Measurements from ENCODE around the gene ZDHHC22.
A peak's percentile ranks its signal among the peaks of the same experiment; 100 is the strongest.
"Not testable (repeated sequence)": the region's sequence is repeated elsewhere in the genome, so short reads cannot be mapped to it uniquely, and the experiment has no call there.

ZDHHC22 gene

DNA sequence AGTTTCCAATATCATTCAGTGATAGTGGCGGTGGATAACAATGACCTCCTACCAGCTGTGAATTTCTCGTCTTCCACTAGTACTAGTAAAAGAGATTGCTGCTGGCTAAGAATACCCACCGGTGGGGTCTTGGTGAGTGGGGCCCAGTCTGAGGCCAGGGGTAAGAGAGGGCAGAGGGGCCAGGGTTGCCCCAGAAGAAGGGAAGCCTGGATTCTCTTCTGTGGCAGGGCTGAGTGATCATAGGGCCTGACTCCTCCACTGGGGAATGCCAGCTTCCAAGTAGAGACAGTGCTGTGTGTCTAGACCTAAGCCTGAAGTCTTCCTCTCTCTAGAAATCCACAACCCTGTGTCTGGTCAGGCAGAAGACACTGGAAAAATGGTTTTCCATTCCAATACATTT, 34.3 kb upstream of the ZDHHC22 start:
- H3K4me1 Mint-ChIP-seq = peaks cover 1 to 6% of the 10 kb centered on the region in 2 donors
- H3K9me3 Mint-ChIP-seq = peaks cover 1 to 2% of the 10 kb centered on the region in 2 donors
- DNase-seq = no peak
- peaks cover 19 to 24% of the 10 kb centered on the region in 2 donors for H3K27me3 Mint-ChIP-seq
- no peak for ATAC-seq (replicated peaks)
- H3K4me3 Mint-ChIP-seq = no peak overlapping the region
- no peak overlapping the region for H3K27ac Mint-ChIP-seq
- H3K36me3 Mint-ChIP-seq = no peaks in the 10 kb centered on the region

DNA sequence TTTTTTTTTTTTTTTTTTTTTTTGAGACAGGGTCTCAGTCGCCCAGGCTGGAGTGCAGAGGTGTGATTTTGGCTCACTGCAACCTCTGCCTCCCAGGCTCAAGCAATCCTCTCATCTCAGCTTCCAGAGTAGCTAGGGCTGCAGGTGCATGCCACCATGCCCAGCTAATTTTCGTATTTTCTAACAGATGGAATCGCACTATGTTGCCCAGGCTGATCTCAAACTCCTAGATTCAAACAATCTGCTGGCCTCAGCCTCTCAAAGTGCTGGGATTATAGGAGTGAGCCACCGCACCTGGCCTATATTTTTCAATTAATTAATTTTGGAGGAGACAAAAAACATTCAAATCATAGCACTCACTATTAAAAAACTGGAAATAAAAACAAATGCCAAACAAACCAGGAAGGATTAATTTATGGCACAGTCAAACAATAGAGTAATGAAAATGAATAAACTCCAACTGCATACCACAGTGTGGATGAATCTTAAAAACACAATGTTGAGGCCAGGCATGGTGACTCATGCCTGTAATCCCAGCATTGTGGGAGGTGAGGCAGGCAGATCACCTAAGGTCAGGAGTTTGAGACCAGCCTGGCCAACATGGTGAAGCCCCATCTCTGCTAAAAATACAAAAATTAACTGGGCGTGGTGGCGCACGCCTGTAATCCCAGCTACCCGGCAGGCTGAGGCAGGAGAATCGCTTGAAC, 32.5 kb upstream of the ZDHHC22 start:
- not testable (repeated sequence) for DNase-seq; H3K4me1 Mint-ChIP-seq; H3K4me3 Mint-ChIP-seq; H3K27ac Mint-ChIP-seq; ATAC-seq (replicated peaks); H3K36me3 Mint-ChIP-seq
- Mint-ChIP-seq H3K9me3 (peaks cover 8 to 11% of the 10 kb centered on the region in 2 donors), H3K27me3 (peaks cover 19 to 21% of the 10 kb centered on the region in 2 donors)

DNA sequence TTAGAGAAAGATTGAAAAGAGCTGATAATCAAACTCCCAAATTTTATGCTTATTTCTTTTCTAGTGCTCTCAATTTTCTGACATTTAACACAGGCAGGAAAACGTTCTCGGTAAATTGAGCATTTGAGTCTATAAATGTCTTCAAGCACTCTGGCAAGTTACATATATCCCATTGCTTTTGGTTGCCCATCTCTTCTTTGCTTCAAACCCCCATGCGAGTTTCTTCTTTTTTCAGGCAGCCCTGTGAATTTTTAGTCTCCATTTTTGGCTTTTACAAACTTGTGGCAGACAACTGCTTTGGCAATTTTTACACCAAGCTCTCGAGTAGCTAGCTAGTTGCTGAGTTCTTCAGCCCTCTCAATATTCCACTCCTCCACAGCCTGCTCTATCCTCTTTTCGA, 31.3 kb upstream of the ZDHHC22 start:
- H3K36me3 Mint-ChIP-seq = peaks cover 0 to 7% of the 10 kb centered on the region in 2 donors
- H3K4me3 Mint-ChIP-seq = no peak overlapping the region
- DNase-seq = no peak
- ATAC-seq (replicated peaks) = no peak
- no peak overlapping the region for H3K27ac Mint-ChIP-seq
- peaks cover 17 to 30% of the 10 kb centered on the region in 2 donors for H3K27me3 Mint-ChIP-seq
- no peaks in the 10 kb centered on the region for H3K4me1 Mint-ChIP-seq
- peaks cover 11 to 12% of the 10 kb centered on the region in 2 donors for H3K9me3 Mint-ChIP-seq

DNA sequence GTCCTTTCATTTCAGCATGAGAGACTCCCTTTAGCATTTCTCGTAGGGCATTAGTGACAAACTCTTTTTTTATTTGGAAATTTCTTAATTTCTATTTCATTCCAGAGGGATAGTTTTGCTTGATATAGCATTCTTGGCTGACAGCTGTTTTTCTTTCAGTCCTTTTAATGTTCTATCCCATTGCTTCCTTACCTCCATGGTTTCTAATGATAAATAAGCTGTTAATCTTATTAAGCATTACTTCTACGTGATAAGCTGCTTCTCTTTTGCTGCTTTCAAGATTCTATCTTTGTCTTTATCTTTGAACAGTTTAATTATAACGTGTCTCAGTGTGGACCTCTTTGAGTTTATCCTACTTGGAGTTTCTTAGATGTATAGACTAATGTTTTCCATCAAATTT, 28.5 kb upstream of the ZDHHC22 start:
- H3K27me3 Mint-ChIP-seq = peaks cover 19 to 31% of the 10 kb centered on the region in 2 donors
- no peak overlapping the region for H3K4me3 Mint-ChIP-seq
- peaks cover 0 to 7% of the 10 kb centered on the region in 2 donors for H3K36me3 Mint-ChIP-seq
- H3K9me3 Mint-ChIP-seq = peaks cover 11 to 12% of the 10 kb centered on the region in 2 donors
- no peak for DNase-seq
- no peak overlapping the region for H3K27ac Mint-ChIP-seq
- ATAC-seq (replicated peaks) = no peak
- H3K4me1 Mint-ChIP-seq = no peaks in the 10 kb centered on the region

DNA sequence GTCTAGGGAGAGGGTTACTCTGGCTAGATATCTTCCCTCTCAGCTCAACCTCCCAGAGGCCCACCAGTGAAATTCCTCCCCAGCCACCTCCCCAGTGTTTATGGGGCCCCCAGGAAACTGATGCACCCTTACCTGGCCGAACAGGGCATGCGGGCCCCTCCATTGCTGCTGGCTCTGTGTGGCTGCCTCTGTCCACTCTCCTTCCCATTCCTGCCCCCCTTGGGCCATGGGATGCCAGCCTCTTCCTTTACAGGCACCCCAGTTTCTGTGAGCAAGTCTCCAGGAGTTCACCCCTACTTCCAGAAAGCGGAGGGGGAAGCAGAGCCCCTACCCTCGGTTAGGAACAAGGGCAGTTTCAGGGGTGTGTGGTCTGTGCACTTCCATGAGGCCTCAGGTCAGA, 19.4 kb upstream of the ZDHHC22 start:
- H3K27ac Mint-ChIP-seq = no peak overlapping the region
- H3K9me3 Mint-ChIP-seq = no peaks in the 10 kb centered on the region
- no peaks in the 10 kb centered on the region for H3K4me1 Mint-ChIP-seq
- no peak overlapping the region for H3K4me3 Mint-ChIP-seq
- no peak for DNase-seq
- peaks cover 43 to 45% of the 10 kb centered on the region in 2 donors for H3K27me3 Mint-ChIP-seq
- no peaks in the 10 kb centered on the region for H3K36me3 Mint-ChIP-seq
- ATAC-seq (replicated peaks) = no peak

DNA sequence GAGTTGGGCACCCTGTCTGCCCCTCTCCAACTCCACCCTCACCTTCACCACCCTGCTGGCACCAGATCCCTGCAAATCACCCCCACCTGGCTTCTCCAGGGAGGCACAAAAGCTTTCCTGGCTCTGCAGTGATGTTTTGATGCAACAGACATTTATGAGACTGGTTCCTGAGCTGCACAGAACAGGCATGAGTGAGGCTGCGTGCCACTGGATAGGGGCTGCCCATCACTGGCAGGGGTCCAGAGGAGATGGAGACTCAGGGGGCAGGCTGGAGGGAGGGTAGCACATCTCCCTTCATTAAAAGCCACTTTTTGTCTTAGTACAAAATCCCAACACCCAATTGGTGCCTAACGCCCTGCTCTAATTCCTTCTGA, 17.3 kb upstream of the ZDHHC22 start:
- H3K27me3 Mint-ChIP-seq = peaks cover 62 to 67% of the 10 kb centered on the region in 2 donors
- H3K36me3 Mint-ChIP-seq = no peaks in the 10 kb centered on the region
- ATAC-seq (replicated peaks) (no peak), DNase-seq (no peak)
- no peaks in the 10 kb centered on the region for H3K9me3 Mint-ChIP-seq
- no peak overlapping the region for H3K4me3 Mint-ChIP-seq
- H3K27ac Mint-ChIP-seq = no peak overlapping the region
- H3K4me1 Mint-ChIP-seq = no peaks in the 10 kb centered on the region

DNA sequence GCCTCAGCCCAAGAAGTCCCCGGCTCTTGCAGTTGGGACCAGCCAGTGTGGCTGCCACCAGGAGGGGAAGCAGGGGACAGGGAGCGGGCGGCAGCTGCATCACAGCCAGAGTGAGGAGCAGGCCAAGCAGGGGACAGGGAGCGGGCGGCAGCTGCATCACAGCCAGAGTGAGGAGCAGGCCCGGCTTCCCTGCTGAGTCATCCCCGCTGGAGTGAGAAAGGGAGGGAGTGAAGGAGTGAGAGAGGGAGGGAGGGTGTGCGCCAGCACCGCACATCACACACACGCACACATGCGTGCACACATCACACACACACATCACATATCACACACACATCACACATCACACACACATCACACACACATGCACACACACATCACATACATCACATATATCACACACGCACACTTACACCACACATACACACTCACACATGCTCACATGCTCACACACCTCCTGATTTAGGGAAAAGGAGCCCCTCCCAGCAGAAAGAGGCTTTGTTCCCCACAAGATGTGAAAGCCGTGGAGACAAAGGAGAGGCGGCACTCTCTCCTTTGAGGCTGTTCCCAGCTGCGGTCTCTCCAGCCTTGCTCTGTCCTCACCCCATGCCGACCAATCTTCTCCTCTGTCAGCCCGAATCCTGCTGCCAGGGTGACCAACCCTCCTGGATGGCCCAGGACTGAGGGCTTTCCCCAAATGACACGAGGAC, 16.7 kb upstream of the ZDHHC22 start:
- Mint-ChIP-seq H3K9me3 (no peaks in the 10 kb centered on the region), H3K27ac (no peak overlapping the region), H3K27me3 (peaks cover 65 to 71% of the 10 kb centered on the region in 2 donors), H3K36me3 (no peaks in the 10 kb centered on the region), H3K4me1 (no peaks in the 10 kb centered on the region), H3K4me3 (no peak overlapping the region)
- DNase-seq (no peak), ATAC-seq (replicated peaks) (no peak)

DNA sequence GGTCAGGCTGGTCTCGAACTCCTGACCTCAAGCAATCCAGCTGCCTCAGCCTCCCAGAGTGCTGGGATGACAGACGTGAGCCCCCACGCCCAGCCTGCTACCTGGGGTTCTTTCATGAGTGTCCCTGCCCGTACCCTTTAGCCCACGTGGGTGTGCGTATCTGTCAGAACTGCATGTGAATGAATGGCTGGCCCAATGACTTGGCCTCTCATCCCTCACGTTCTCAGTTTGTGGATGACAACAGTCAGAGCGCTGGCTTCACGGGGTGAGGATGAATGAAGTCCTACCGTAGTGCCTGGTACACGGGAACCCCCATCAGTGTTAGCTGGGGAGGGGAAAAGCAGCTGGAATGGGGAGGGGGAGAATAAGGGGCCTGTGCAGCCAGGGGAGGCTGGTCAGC, 16.1 kb upstream of the ZDHHC22 start:
- DNase-seq = no peak
- Mint-ChIP-seq H3K4me1 (no peaks in the 10 kb centered on the region), H3K4me3 (no peak overlapping the region), H3K27ac (no peak overlapping the region), H3K27me3 (peaks cover 65 to 76% of the 10 kb centered on the region in 2 donors), H3K36me3 (no peaks in the 10 kb centered on the region), H3K9me3 (no peaks in the 10 kb centered on the region)
- ATAC-seq (replicated peaks) = no peak

DNA sequence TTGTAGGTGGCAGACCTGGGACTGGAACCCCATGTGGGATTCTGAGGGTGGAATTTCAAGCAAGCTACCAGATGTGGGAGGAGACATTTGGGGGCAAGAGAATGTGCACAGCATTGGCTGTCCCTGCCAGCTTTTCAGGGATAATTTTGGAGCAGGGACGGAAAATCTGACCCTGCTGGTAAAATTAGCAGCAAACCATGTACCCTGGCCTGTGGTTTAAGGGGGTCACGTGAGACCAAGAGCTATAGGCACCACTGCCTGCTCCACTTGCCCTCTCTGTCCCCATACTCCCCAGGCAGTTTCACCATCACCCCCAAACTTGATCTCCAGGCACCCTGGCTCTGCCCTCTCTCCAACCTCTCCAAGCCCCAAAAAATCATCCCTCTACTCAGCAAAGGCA, 13.5 kb upstream of the ZDHHC22 start:
- H3K9me3 Mint-ChIP-seq = no peaks in the 10 kb centered on the region
- no peak for ATAC-seq (replicated peaks)
- peaks cover 51 to 78% of the 10 kb centered on the region in 2 donors for H3K27me3 Mint-ChIP-seq
- no peak overlapping the region for H3K27ac Mint-ChIP-seq
- H3K4me1 Mint-ChIP-seq = peaks cover 0 to 2% of the 10 kb centered on the region in 2 donors
- H3K36me3 Mint-ChIP-seq = no peaks in the 10 kb centered on the region
- no peak for DNase-seq
- no peak overlapping the region for H3K4me3 Mint-ChIP-seq

DNA sequence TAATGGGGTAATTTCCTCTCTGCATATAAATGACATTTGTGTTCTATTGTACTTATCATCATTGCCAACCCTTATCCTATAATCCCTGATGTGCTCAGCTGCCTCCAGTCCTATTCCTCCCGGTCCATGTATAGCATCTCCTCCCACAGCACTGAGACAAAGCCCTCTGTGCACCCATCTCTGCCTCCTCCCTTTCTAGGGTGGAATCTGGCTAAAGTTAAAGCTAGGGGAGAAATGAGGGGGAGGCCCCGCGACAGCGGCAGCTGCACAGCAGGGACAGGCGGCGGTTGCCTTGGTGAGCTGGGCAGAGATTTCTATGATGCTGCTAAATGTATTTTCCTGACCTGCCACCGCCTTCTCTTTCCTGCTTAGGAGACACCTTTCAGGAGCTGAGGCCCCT, 12.8 kb upstream of the ZDHHC22 start:
- no peaks in the 10 kb centered on the region for H3K9me3 Mint-ChIP-seq
- no peak for ATAC-seq (replicated peaks)
- H3K4me1 Mint-ChIP-seq = peaks cover 0 to 2% of the 10 kb centered on the region in 2 donors
- H3K4me3 Mint-ChIP-seq = no peak overlapping the region
- no peak for DNase-seq
- no peak overlapping the region for H3K27ac Mint-ChIP-seq
- no peaks in the 10 kb centered on the region for H3K36me3 Mint-ChIP-seq
- peaks cover 51 to 79% of the 10 kb centered on the region in 2 donors for H3K27me3 Mint-ChIP-seq

DNA sequence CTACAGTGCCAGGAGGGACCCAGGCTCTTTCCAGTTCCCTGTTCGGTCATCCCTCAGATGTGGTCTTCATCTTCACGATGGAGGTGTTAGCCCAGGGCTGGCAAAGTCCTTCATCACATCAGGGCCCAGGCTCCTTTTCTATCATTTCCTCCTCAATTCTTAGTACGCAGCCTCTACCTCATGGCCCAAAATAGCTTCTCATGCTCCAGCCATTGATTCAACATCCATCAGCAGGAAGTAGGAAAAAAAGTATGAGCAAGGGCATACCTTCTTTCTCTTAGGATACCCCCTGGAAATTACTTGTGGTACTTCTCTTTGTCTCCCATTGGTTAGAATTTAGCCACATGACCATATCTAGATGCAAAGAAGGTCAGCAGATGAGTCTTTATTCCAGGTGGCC, 12.2 kb upstream of the ZDHHC22 start:
- DNase-seq (no peak), ATAC-seq (replicated peaks) (no peak)
- no peak overlapping the region for H3K4me3 Mint-ChIP-seq
- no peaks in the 10 kb centered on the region for H3K36me3 Mint-ChIP-seq
- peaks cover 49 to 79% of the 10 kb centered on the region in 2 donors for H3K27me3 Mint-ChIP-seq
- H3K9me3 Mint-ChIP-seq = no peaks in the 10 kb centered on the region
- no peak overlapping the region for H3K27ac Mint-ChIP-seq
- peaks cover 0 to 2% of the 10 kb centered on the region in 2 donors for H3K4me1 Mint-ChIP-seq

DNA sequence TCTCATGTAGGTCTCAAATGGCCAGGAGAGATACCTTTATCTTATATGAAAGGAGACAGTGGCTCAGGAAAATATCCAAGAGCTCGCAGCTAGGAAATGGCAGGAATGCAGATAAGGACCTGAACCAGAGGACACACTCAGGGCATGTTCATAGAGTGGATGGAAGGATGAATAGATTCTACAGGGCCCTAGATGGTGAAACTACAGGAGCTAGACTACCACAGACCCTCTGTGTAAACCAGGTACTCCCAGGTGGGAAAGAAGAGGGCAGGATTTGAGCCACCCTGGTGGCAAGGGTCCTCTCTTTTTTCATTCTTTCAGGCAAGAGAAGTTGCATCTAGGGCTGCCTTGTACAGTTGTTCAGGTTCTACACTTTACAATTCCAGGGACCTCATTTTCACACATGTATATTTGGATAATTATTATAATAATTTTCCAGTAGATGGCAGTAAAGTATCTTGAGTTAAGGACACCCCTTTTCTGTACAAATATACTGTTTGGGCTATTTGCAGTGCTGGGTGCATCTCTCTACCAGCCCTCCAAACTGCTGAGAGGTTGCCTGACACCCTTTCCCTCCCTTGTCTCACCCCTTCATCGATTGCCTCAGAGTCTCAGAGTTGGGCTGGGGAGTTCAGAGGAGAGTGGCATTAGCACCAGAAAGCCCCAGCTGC, 10.5 kb upstream of the ZDHHC22 start:
- Mint-ChIP-seq H3K27me3 (peaks cover 42 to 75% of the 10 kb centered on the region in 2 donors), H3K4me3 (no peak overlapping the region), H3K9me3 (no peaks in the 10 kb centered on the region), H3K36me3 (no peaks in the 10 kb centered on the region), H3K4me1 (peaks cover 0 to 2% of the 10 kb centered on the region in 2 donors), H3K27ac (no peak overlapping the region)
- peak; percentile 82 to 89 for ATAC-seq (replicated peaks)
- DNase-seq = no peak

DNA sequence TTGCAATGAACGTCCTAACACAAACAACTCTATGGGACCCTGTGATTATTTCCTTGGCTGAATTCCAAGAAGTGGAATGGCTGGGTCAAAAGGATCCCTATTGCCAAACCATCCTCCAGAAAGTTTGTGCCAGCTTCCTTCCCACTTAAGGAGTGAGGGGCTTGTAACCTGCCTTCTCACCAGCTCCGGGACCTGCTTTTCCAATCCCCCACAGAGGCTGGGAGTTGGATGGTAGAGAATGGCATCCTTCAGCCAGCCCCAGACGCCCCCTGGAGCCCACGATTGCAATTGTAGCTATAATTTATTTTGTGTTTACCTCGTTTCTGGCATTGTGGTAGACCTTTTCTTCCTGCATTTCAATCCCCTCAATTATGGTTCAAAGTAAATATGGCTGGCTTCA, 9.7 kb upstream of the ZDHHC22 start:
- Mint-ChIP-seq H3K4me1 (peaks cover 0 to 2% of the 10 kb centered on the region in 2 donors), H3K9me3 (no peaks in the 10 kb centered on the region), H3K27ac (no peak overlapping the region), H3K27me3 (peaks cover 43 to 74% of the 10 kb centered on the region in 2 donors), H3K4me3 (no peak overlapping the region), H3K36me3 (no peaks in the 10 kb centered on the region)
- ATAC-seq (replicated peaks) (no peak), DNase-seq (no peak)

DNA sequence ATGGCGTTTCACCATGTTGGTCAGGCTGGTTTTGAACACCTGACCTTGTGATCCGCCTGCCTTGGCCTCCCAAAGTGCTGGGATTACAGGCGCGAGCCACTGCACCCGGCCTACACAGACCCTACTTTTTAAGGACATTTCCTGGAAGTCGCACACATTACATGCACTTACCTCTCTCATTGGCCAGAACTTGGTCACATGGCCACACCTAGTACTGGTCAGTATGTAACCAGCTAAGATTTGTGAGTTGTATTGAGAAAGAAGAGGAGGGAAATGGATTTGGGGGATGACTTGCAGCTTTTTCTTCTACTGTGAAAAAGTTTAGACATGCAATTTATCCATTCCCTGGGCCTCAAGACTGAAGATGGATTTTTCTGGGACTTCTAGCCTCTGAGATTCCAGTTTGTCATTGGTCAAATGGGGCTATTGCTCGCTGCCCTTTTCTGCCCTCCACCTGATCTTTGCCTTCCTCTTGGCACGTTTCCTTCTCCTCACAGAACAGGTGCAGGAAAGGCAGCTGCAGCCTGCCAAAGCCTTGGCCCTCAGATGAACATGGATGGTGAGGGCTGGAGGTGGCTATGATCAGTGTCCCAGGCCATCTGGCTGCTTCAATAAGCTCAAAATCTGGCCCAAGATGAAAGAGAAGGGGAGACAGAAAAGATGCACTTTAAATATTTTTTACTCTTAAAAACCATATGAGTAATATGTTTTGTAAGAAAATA, 7.1 kb upstream of the ZDHHC22 start:
- no peak overlapping the region for H3K4me3 Mint-ChIP-seq
- ATAC-seq (replicated peaks) = no peak
- DNase-seq = no peak
- no peak overlapping the region for H3K27ac Mint-ChIP-seq
- H3K4me1 Mint-ChIP-seq = peaks cover 0 to 2% of the 10 kb centered on the region in 2 donors
- peaks cover 37 to 71% of the 10 kb centered on the region in 2 donors for H3K27me3 Mint-ChIP-seq
- H3K9me3 Mint-ChIP-seq = no peaks in the 10 kb centered on the region
- H3K36me3 Mint-ChIP-seq = no peaks in the 10 kb centered on the region
